Peyer's patch (tissue), 4 donors: ENCODE results near the gene ST8SIA5.

Source experiments
- POLR2A ChIP-seq, 2 donors: fragments of 450-650 bp; IDR thresholded peaks; one replicate each; pipeline ENCODE4 v1.5.1; 2017; ENCODE audit warnings: antibody characterized with exemption in 2 of 2, mild to moderate bottlenecking in 2 of 2, moderate library complexity in 2 of 2
- TF ChIP-seq, protein P1 (sequence below), 6 experiments: fragments of 450-650 bp in 4 of 6; fragments of 200-600 bp in 2 of 6; sonication (generic) in 1 of 6; IDR thresholded peaks; one replicate each; pipeline ENCODE4 v1.5.1; 2017 to 2019; ENCODE audit warnings: antibody characterized with exemption in 6 of 6, mild to moderate bottlenecking in 3 of 6, moderate library complexity in 1 of 6

DNA sequence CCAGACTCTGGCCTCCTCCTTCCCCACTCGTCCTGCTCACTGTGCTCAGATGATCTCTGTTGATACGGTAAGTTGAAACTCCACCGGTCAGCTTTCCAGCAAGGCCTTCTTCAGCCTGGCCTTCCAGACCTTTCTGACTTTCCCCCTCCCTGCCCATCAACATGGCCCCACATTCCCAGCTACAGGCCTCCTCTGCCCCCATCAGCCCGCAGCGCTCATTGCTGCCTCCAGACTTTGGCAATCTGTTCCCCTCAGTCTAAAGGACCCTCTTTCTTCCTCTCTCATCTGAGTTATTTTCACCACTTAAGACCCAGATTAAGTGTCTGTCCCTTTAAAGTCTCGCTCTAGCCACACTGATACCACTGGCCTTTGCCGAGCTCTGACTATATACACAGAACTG, 110.4 kb downstream of the ST8SIA5 start:
- TF ChIP-seq, protein P1, sequence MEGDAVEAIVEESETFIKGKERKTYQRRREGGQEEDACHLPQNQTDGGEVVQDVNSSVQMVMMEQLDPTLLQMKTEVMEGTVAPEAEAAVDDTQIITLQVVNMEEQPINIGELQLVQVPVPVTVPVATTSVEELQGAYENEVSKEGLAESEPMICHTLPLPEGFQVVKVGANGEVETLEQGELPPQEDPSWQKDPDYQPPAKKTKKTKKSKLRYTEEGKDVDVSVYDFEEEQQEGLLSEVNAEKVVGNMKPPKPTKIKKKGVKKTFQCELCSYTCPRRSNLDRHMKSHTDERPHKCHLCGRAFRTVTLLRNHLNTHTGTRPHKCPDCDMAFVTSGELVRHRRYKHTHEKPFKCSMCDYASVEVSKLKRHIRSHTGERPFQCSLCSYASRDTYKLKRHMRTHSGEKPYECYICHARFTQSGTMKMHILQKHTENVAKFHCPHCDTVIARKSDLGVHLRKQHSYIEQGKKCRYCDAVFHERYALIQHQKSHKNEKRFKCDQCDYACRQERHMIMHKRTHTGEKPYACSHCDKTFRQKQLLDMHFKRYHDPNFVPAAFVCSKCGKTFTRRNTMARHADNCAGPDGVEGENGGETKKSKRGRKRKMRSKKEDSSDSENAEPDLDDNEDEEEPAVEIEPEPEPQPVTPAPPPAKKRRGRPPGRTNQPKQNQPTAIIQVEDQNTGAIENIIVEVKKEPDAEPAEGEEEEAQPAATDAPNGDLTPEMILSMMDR (IDR thresholded peaks at IDR 0.05) = no peak
- no peak for TF ChIP-seq POLR2A (IDR thresholded peaks at IDR 0.05)
